HG03460 (cell line): Measurements from ENCODE around the gene PPP1R15B.

Experiments used
- ATAC-seq: cut with Tn5 transposase; IDR thresholded peaks from one replicate; pipeline ENCODE4 v1.9.1; 2021; ENCODE audit not compliant: unreplicated experiment

Gene PPP1R15B

GRCh38 chr1:204368996-204369726, 42.5 kb downstream of the PPP1R15B start:
- ATAC-seq, result no peak

GRCh38 chr1:204367956-204368355, 43.7 kb downstream of the PPP1R15B start:
- ATAC-seq, result no peak

- no peak for ATAC-seq
Measured at GRCh38 chr1:204367193-204367858, 44.3 kb downstream of the PPP1R15B start.

- ATAC-seq, result no peak
Measured at GRCh38 chr1:204366759-204367158, 44.9 kb downstream of the PPP1R15B start.

GRCh38 chr1:204363335-204364114, 48.1 kb downstream of the PPP1R15B start:
- ATAC-seq, result peak; percentile 56

- ATAC-seq, result no peak
Measured at GRCh38 chr1:204362984-204363334, 48.7 kb downstream of the PPP1R15B start.

- no peak for ATAC-seq
Measured at GRCh38 chr1:204361781-204362180, 49.8 kb downstream of the PPP1R15B start.

- no peak for ATAC-seq
Measured at GRCh38 chr1:204361341-204361771, 50.3 kb downstream of the PPP1R15B start.

GRCh38 chr1:204360314-204360713, 51.3 kb downstream of the PPP1R15B start:
- no peak for ATAC-seq

GRCh38 chr1:204359474-204360255, 52.0 kb downstream of the PPP1R15B start, which contains the start of gene PLEKHA6:
Gene PLEKHA6 (minus strand): TSS chr1:204359929. CDS start chr1:204273727, 86,202 bp downstream.
- no peak for ATAC-seq

GRCh38 chr1:204359131-204359473, 52.5 kb downstream of the PPP1R15B start:
- ATAC-seq, result no peak

- no peak for ATAC-seq
Measured at GRCh38 chr1:204358605-204359004, 53.0 kb downstream of the PPP1R15B start.

- no peak for ATAC-seq
Measured at GRCh38 chr1:204357551-204358490, 53.8 kb downstream of the PPP1R15B start.

- no peak for ATAC-seq
Measured at GRCh38 chr1:204356997-204357396, 54.6 kb downstream of the PPP1R15B start.

- ATAC-seq, result no peak
Measured at GRCh38 chr1:204355913-204356312, 55.7 kb downstream of the PPP1R15B start.

- ATAC-seq, result no peak
Measured at GRCh38 chr1:204354579-204354978, 57.0 kb downstream of the PPP1R15B start.
